GM21576 (cell line): ENCODE results near the gene PSG7.
"Not testable (repeated sequence)": the region's sequence is repeated elsewhere in the genome, so short reads cannot be mapped to it uniquely, and the experiment has no call there.

ENCODE experiments used
- ATAC-seq: cut with Tn5 transposase; IDR thresholded peaks from one replicate; pipeline ENCODE4 v1.9.1; 2021; ENCODE audit warnings: mild to moderate bottlenecking, moderate library complexity; ENCODE audit not compliant: unreplicated experiment

Gene PSG7

GRCh38 chr19:42937107-42937506 lies at the start of gene PSG7:
PSG7 (minus strand) TSS chr19:42937207; CDS start chr19:42937076, 131 bp downstream.
- not testable (repeated sequence) for ATAC-seq

- ATAC-seq: no peak
These were observed 48.6 kb upstream of the PSG7 start for GRCh38 chr19:42985588-42985987.

GRCh38 chr19:42982111-42982510 lies 45.1 kb upstream of the PSG7 start:
- ATAC-seq: not testable (repeated sequence)

- ATAC-seq: not testable (repeated sequence)
These were observed 34.4 kb upstream of the PSG7 start for GRCh38 chr19:42971451-42971850.

GRCh38 chr19:42965176-42965575 lies 28.2 kb upstream of the PSG7 start:
- no peak for ATAC-seq

- ATAC-seq: no peak
These were observed 24.1 kb upstream of the PSG7 start for GRCh38 chr19:42961119-42961518.

- not testable (repeated sequence) for ATAC-seq
These were observed 15.1 kb upstream of the PSG7 start for GRCh38 chr19:42952126-42952525.

- not testable (repeated sequence) for ATAC-seq
These were observed 14.5 kb upstream of the PSG7 start for GRCh38 chr19:42951476-42951875.

- no peak for ATAC-seq
These were observed 5.3 kb upstream of the PSG7 start for GRCh38 chr19:42942187-42942789.

GRCh38 chr19:42934726-42935125 lies 2.3 kb downstream of the PSG7 start:
- ATAC-seq: not testable (repeated sequence)

- not testable (repeated sequence) for ATAC-seq
These were observed 2.8 kb downstream of the PSG7 start for GRCh38 chr19:42934183-42934582.

- not testable (repeated sequence) for ATAC-seq
These were observed 3.6 kb downstream of the PSG7 start for GRCh38 chr19:42933412-42933811.

- ATAC-seq: not testable (repeated sequence)
These were observed 4.4 kb downstream of the PSG7 start for GRCh38 chr19:42932485-42933101.

- ATAC-seq: not testable (repeated sequence)
These were observed 6.8 kb downstream of the PSG7 start for GRCh38 chr19:42930214-42930613.

- no peak for ATAC-seq
These were observed 8.1 kb downstream of the PSG7 start for GRCh38 chr19:42928896-42929295.

GRCh38 chr19:42926781-42927180 lies 10.2 kb downstream of the PSG7 start:
- ATAC-seq: no peak

- ATAC-seq: not testable (repeated sequence)
These were observed 13.9 kb downstream of the PSG7 start for GRCh38 chr19:42923106-42923505.

- ATAC-seq: not testable (repeated sequence)
These were observed 16.0 kb downstream of the PSG7 start for GRCh38 chr19:42920971-42921370.

GRCh38 chr19:42919757-42920079 lies 17.3 kb downstream of the PSG7 start:
- no peak for ATAC-seq

GRCh38 chr19:42919070-42919756 lies 17.8 kb downstream of the PSG7 start:
- ATAC-seq: not testable (repeated sequence)

GRCh38 chr19:42918377-42919069 lies 18.5 kb downstream of the PSG7 start:
- not testable (repeated sequence) for ATAC-seq
